NCI-H2081 (cell line): Measurements from ENCODE around the gene TOMM34.

ENCODE experiments used
- DNase-seq, 2 experiments: peaks; one replicate each; lab custom pipeline; 2025; lab: John Stamatoyannopoulos, UW

Gene TOMM34

GRCh38 chr20:44960103-44960852 lies at the start of gene TOMM34:
Gene TOMM34 (minus strand): TSS chr20:44960397. CDS start chr20:44960333, 64 bp downstream.
- peak; percentile 93 to 95 for DNase-seq

GRCh38 chr20:45008521-45009049 lies 48.4 kb upstream of the TOMM34 start:
- no peak for DNase-seq

GRCh38 chr20:44997668-44998067 lies 37.5 kb upstream of the TOMM34 start:
- DNase-seq = no peak

GRCh38 chr20:44997171-44997570 lies 37.0 kb upstream of the TOMM34 start:
- no peak for DNase-seq

- DNase-seq = no peak
Measured at GRCh38 chr20:44993343-44993742, 33.1 kb upstream of the TOMM34 start.

- no peak for DNase-seq
Measured at GRCh38 chr20:44990957-44991356, 30.8 kb upstream of the TOMM34 start.

GRCh38 chr20:44990425-44990824 lies 30.2 kb upstream of the TOMM34 start:
- DNase-seq = no peak

- no peak for DNase-seq
Measured at GRCh38 chr20:44988631-44989171, 28.5 kb upstream of the TOMM34 start.

- no peak for DNase-seq
Measured at GRCh38 chr20:44983093-44983674, 23.0 kb upstream of the TOMM34 start.

- no peak for DNase-seq
Measured at GRCh38 chr20:44981736-44982406, 21.7 kb upstream of the TOMM34 start.

- DNase-seq = no peak
Measured at GRCh38 chr20:44979090-44979621, 19.0 kb upstream of the TOMM34 start.

GRCh38 chr20:44976698-44977097 lies 16.5 kb upstream of the TOMM34 start:
- DNase-seq = no peak

GRCh38 chr20:44973053-44973452 lies 12.9 kb upstream of the TOMM34 start:
- DNase-seq = no peak

- no peak for DNase-seq
Measured at GRCh38 chr20:44970243-44970757, 10.1 kb upstream of the TOMM34 start.

- no peak for DNase-seq
Measured at GRCh38 chr20:44969300-44969894, 9.2 kb upstream of the TOMM34 start.

GRCh38 chr20:44967207-44967807 lies 7.1 kb upstream of the TOMM34 start:
- peak in 1 of 2 experiments; percentile 5 for DNase-seq

- DNase-seq = peak; percentile 94 to 95
Measured at GRCh38 chr20:44966030-44966961, 6.1 kb upstream of the TOMM34 start, which contains the start of gene STK4. Gene STK4 (plus strand): TSS chr20:44966512. CDS start chr20:44966569, 57 bp downstream.

GRCh38 chr20:44965651-44966029 lies 5.4 kb upstream of the TOMM34 start:
- DNase-seq = no peak

GRCh38 chr20:44963325-44964215 lies 3.4 kb upstream of the TOMM34 start:
- DNase-seq = no peak
